IMR-90 (cell line): ENCODE results near the gene PPIC.

Experiments
- BHLHE40 ChIP-seq: fragments of 150-350 bp; IDR thresholded peaks from 2 replicates; pipeline ENCODE4 v1.6.1; 2016; ENCODE audit warnings: mild to moderate bottlenecking, low read depth, low read length
- CEBPB ChIP-seq: IDR thresholded peaks from 2 replicates; pipeline ENCODE4 v1.6.1; 2012; ENCODE audit warnings: low read depth, low read length, improper control_type of control experiment
- ELK1 ChIP-seq: fragments of 150-350 bp; IDR thresholded peaks from 2 replicates; pipeline ENCODE4 v1.6.1; 2016; ENCODE audit warnings: low read depth, mild to moderate bottlenecking, low read length, moderate library complexity, borderline replicate concordance
- FOS ChIP-seq: fragments of 150-350 bp; IDR thresholded peaks from 2 replicates; pipeline ENCODE4 v1.6.1; 2016; ENCODE audit warnings: low read depth, low read length
- MAFK ChIP-seq: IDR thresholded peaks from 2 replicates; pipeline ENCODE4 v1.6.1; 2012; ENCODE audit warnings: low read depth, low read length, improper control_type of control experiment
- MAZ ChIP-seq: IDR thresholded peaks from 2 replicates; pipeline ENCODE4 v1.6.1; 2012; ENCODE audit warnings: low read depth, mild to moderate bottlenecking, low read length, improper control_type of control experiment, moderate library complexity, borderline replicate concordance
- NFE2L2 ChIP-seq: fragments of 150-350 bp; IDR thresholded peaks from 2 replicates; pipeline ENCODE4 v1.6.1; 2016; ENCODE audit warnings: low read depth, mild to moderate bottlenecking, low read length
- POLR2A ChIP-seq: IDR thresholded peaks from 2 replicates; pipeline ENCODE4 v1.6.1; 2012; ENCODE audit warnings: mild to moderate bottlenecking, low read depth, low read length
- RAD21 ChIP-seq: IDR thresholded peaks from 2 replicates; pipeline ENCODE4 v1.6.1; 2012; ENCODE audit warnings: low read length, improper control_type of control experiment
- RCOR1 ChIP-seq: IDR thresholded peaks from 2 replicates; pipeline ENCODE4 v1.6.1; 2012; ENCODE audit warnings: mild to moderate bottlenecking, low read length, improper control_type of control experiment; ENCODE audit not compliant: insufficient replicate concordance
- RFX5 ChIP-seq: IDR thresholded peaks from 2 replicates; pipeline ENCODE4 v1.8.0; 2012; ENCODE audit warnings: low read depth, mild to moderate bottlenecking, low read length, moderate library complexity
- SMC3 ChIP-seq: fragments of 150-350 bp; IDR thresholded peaks from 2 replicates; pipeline ENCODE4 v1.6.1; 2016; ENCODE audit warnings: low read depth, mild to moderate bottlenecking, antibody characterized with exemption, low read length, moderate library complexity
- TF ChIP-seq, protein P1 (sequence below): conservative IDR thresholded peaks from 2 replicates; pipeline ENCODE4 v1.5.1; 2012; ENCODE audit warnings: mild to moderate bottlenecking, low read depth, low read length, improper control_type of control experiment
- TF ChIP-seq, protein P2 (sequence below): fragments of 150-350 bp; IDR thresholded peaks from 2 replicates; pipeline ENCODE4 v1.6.1; 2017; ENCODE audit warnings: mild to moderate bottlenecking, antibody characterized with exemption, low read length, low read depth

DNA sequence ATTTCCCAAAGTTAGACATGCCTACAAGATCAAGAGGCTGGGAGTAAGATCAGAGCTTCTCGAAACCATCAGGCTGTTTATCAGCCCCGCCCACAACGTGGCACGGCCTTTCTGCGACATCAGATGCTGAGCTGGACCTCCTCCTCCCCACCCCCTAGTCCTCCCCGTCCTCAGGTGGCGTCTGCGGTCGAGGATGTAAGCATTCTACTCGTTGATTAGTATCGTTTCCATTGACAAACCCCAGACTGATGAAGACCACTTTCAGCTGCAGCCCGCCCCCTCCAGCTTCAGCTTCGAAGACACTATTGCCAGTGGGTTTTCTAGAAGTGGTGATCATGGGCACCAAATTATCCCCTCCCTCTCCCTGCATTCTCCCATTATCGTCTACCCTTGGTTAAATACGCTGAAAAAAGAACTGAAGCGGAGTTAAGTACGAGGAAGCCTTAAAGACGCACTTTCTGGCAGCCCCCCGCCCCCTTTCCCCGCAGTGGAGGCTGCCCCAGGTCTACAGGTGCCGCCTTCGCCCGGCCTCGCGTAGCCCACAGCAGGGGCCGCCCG lies 1.1 kb downstream of the PPIC start:
- TF ChIP-seq, protein P1, sequence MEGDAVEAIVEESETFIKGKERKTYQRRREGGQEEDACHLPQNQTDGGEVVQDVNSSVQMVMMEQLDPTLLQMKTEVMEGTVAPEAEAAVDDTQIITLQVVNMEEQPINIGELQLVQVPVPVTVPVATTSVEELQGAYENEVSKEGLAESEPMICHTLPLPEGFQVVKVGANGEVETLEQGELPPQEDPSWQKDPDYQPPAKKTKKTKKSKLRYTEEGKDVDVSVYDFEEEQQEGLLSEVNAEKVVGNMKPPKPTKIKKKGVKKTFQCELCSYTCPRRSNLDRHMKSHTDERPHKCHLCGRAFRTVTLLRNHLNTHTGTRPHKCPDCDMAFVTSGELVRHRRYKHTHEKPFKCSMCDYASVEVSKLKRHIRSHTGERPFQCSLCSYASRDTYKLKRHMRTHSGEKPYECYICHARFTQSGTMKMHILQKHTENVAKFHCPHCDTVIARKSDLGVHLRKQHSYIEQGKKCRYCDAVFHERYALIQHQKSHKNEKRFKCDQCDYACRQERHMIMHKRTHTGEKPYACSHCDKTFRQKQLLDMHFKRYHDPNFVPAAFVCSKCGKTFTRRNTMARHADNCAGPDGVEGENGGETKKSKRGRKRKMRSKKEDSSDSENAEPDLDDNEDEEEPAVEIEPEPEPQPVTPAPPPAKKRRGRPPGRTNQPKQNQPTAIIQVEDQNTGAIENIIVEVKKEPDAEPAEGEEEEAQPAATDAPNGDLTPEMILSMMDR: no peak
- TF ChIP-seq MAZ: no peak
- no peak for TF ChIP-seq FOS
- TF ChIP-seq RFX5: no peak
- TF ChIP-seq ELK1: no peak
- no peak for TF ChIP-seq POLR2A
- TF ChIP-seq, protein P2, sequence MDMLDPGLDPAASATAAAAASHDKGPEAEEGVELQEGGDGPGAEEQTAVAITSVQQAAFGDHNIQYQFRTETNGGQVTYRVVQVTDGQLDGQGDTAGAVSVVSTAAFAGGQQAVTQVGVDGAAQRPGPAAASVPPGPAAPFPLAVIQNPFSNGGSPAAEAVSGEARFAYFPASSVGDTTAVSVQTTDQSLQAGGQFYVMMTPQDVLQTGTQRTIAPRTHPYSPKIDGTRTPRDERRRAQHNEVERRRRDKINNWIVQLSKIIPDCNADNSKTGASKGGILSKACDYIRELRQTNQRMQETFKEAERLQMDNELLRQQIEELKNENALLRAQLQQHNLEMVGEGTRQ: no peak
- TF ChIP-seq RAD21: no peak
- TF ChIP-seq SMC3: no peak
- TF ChIP-seq CEBPB: no peak
- no peak for TF ChIP-seq RCOR1
- no peak for TF ChIP-seq BHLHE40
- TF ChIP-seq MAFK: no peak
- TF ChIP-seq NFE2L2: no peak
